ENCODE data around the gene ANKS1B. TPM values are rescaled to one million over a fixed set of nuclear protein-coding genes. Genes with fewer than 3 reads are reported as not detected.

ANKS1B gene
- total RNA-seq, 1 experiment from 2014 or later, result 0.54 TPM

DNA sequence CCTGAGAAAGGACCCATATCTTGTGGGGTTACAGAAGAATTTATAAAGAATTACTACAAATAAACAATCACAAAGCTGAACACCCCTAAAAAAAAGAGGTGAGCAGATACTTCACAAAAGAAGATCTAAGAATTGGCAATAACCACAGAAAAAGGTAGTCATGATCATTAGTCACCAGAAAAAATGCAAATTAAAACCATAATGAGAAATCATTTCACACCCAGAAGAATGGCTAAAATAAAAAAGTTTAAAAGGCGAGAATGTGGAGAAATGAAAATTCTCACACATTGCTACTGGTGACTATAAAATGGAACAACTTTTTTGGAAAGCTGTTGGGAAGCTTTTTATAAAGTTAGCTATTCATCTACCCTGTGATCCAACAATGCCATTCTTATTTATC is 545.3 kb downstream of the ANKS1B start:
- Histone ChIP-seq H3K79me2 (ENCODE audit: insufficient read depth, low read length) (no peaks in the 10 kb centered on the region), H3K9me3 (ENCODE audit: control insufficient read depth in 1 of 2, insufficient read depth in 1 of 2, low read depth in 1 of 2, low read length in 2 of 2) (no peaks in the 10 kb centered on the region), H3K27ac (ENCODE audit: low read depth, low read length) (no peak overlapping the region), H4K20me1 (ENCODE audit: insufficient read depth) (no peaks in the 10 kb centered on the region), H3K36me3 (ENCODE audit: control insufficient read depth in 1 of 2, insufficient read depth in 2 of 2, low read length in 2 of 2) (no peaks in the 10 kb centered on the region; a peak in 1 of 4 replicates), H3K4me3 (replicated peaks in 1 of 2; ENCODE audit: low read depth in 1 of 2, low read length in 2 of 2) (no peak overlapping the region), H3K27me3 (ENCODE audit: insufficient read depth, low read length) (no peaks in the 10 kb centered on the region), H3K9me2 (ENCODE audit: insufficient read depth) (no peaks in the 10 kb centered on the region), H3K4me1 (ENCODE audit: control insufficient read depth in 1 of 2, insufficient read depth in 2 of 2, low read length in 2 of 2) (no peaks in the 10 kb centered on the region), H3K9ac (ENCODE audit: low read length) (no peak overlapping the region), H3K4me2 (ENCODE audit: low read length) (no peak overlapping the region), H2AFZ (ENCODE audit: low read depth, low read length, poor library complexity, severe bottlenecking) (no peak overlapping the region)
- CTCF ChIA-PET, result no interaction called here
- POLR2A ChIA-PET, result no interaction called here
- DNase-seq (ENCODE audit: low read depth, low spot score), result no peak
- intact Hi-C loops (cut with micrococcal nuclease), result no loop called here
- RAD21 ChIA-PET (ENCODE audit: low non-redundant PET in 1 of 2, low total read pairs in 2 of 2, uncharacterized antibody in 2 of 2, unreplicated experiment in 2 of 2), result no interaction called here
- TF ChIP-seq POLR2A (IDR thresholded peaks at IDR 0.05; ENCODE audit: borderline replicate concordance, extremely low read depth, insufficient read depth, insufficient read length) (no peak), EGR1 (IDR thresholded peaks at IDR 0.05; ENCODE audit: low read depth) (no peak), POLR2AphosphoS5 (IDR thresholded peaks at IDR 0.05; ENCODE audit: low read depth, low read length) (no peak), ZNF274 (IDR thresholded peaks at IDR 0.05; ENCODE audit: low read depth, low read length) (no peak), ZFX (IDR thresholded peaks at IDR 0.05) (no peak), TCF7L2 (IDR thresholded peaks at IDR 0.05; ENCODE audit: borderline replicate concordance, extremely low read depth, insufficient read depth, insufficient read length) (no peak)
- no TSS peak for BruUV-seq (replicated peaks)
- ATAC-seq, result no peak

- ATAC-seq (no peak), DNase-seq (ENCODE audit: low read depth, low spot score) (no peak)
- Histone ChIP-seq H3K9ac (ENCODE audit: low read length) (no peak overlapping the region), H3K36me3 (ENCODE audit: control insufficient read depth in 1 of 2, insufficient read depth in 2 of 2, low read length in 2 of 2) (no peaks in the 10 kb centered on the region; a peak in 1 of 4 replicates), H3K9me2 (ENCODE audit: insufficient read depth) (no peaks in the 10 kb centered on the region), H3K4me3 (replicated peaks in 1 of 2; ENCODE audit: low read depth in 1 of 2, low read length in 2 of 2) (no peak overlapping the region), H3K27me3 (ENCODE audit: insufficient read depth, low read length) (no peaks in the 10 kb centered on the region), H3K4me2 (ENCODE audit: low read length) (no peak overlapping the region), H3K27ac (ENCODE audit: low read depth, low read length) (no peak overlapping the region), H3K79me2 (ENCODE audit: insufficient read depth, low read length) (no peaks in the 10 kb centered on the region), H2AFZ (ENCODE audit: low read depth, low read length, poor library complexity, severe bottlenecking) (no peak overlapping the region), H3K4me1 (ENCODE audit: control insufficient read depth in 1 of 2, insufficient read depth in 2 of 2, low read length in 2 of 2) (no peaks in the 10 kb centered on the region), H3K9me3 (ENCODE audit: control insufficient read depth in 1 of 2, insufficient read depth in 1 of 2, low read depth in 1 of 2, low read length in 2 of 2) (no peaks in the 10 kb centered on the region), H4K20me1 (ENCODE audit: insufficient read depth) (no peaks in the 10 kb centered on the region)
- intact Hi-C loops (cut with micrococcal nuclease), result no loop called here
- ChIA-PET RAD21 (ENCODE audit: low non-redundant PET in 1 of 2, low total read pairs in 2 of 2, uncharacterized antibody in 2 of 2, unreplicated experiment in 2 of 2) (no interaction called here), POLR2A (no interaction called here), CTCF (no interaction called here)
- BruUV-seq (replicated peaks), result no TSS peak
- TF ChIP-seq SRF (IDR thresholded peaks at IDR 0.05; ENCODE audit: low read depth), result no peak
- TF ChIP-seq ATF3 (IDR thresholded peaks at IDR 0.05), result no peak
- TF ChIP-seq SP1 (IDR thresholded peaks at IDR 0.05; ENCODE audit: low read depth), result no peak
- TF ChIP-seq, protein P1, sequence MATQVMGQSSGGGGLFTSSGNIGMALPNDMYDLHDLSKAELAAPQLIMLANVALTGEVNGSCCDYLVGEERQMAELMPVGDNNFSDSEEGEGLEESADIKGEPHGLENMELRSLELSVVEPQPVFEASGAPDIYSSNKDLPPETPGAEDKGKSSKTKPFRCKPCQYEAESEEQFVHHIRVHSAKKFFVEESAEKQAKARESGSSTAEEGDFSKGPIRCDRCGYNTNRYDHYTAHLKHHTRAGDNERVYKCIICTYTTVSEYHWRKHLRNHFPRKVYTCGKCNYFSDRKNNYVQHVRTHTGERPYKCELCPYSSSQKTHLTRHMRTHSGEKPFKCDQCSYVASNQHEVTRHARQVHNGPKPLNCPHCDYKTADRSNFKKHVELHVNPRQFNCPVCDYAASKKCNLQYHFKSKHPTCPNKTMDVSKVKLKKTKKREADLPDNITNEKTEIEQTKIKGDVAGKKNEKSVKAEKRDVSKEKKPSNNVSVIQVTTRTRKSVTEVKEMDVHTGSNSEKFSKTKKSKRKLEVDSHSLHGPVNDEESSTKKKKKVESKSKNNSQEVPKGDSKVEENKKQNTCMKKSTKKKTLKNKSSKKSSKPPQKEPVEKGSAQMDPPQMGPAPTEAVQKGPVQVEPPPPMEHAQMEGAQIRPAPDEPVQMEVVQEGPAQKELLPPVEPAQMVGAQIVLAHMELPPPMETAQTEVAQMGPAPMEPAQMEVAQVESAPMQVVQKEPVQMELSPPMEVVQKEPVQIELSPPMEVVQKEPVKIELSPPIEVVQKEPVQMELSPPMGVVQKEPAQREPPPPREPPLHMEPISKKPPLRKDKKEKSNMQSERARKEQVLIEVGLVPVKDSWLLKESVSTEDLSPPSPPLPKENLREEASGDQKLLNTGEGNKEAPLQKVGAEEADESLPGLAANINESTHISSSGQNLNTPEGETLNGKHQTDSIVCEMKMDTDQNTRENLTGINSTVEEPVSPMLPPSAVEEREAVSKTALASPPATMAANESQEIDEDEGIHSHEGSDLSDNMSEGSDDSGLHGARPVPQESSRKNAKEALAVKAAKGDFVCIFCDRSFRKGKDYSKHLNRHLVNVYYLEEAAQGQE (IDR thresholded peaks at IDR 0.05; ENCODE audit: low read depth), result no peak
- no peak for TF ChIP-seq FOSL1 (IDR thresholded peaks at IDR 0.05; ENCODE audit: low read depth)
- TF ChIP-seq POLR2A (IDR thresholded peaks at IDR 0.05; ENCODE audit: borderline replicate concordance, extremely low read depth, insufficient read depth, insufficient read length), result no peak
- no peak for TF ChIP-seq ZNF274 (IDR thresholded peaks at IDR 0.05; ENCODE audit: low read depth, low read length)
- no peak for TF ChIP-seq JUND (IDR thresholded peaks at IDR 0.05)
- TF ChIP-seq YY1 (IDR thresholded peaks at IDR 0.05; ENCODE audit: extremely low read depth, insufficient replicate concordance, low read depth, low read length), result no peak
- TF ChIP-seq TCF7L2 (IDR thresholded peaks at IDR 0.05; ENCODE audit: borderline replicate concordance, extremely low read depth, insufficient read depth, insufficient read length), result no peak
- TF ChIP-seq RAD21 (IDR thresholded peaks at IDR 0.05; ENCODE audit: low read depth), result no peak
- no peak for TF ChIP-seq ELF1 (IDR thresholded peaks at IDR 0.05; ENCODE audit: borderline replicate concordance, low read depth)
- TF ChIP-seq SIN3A (IDR thresholded peaks at IDR 0.05; ENCODE audit: low read depth), result no peak
- no peak for TF ChIP-seq CEBPB (IDR thresholded peaks at IDR 0.05; ENCODE audit: low read depth)
- no peak for TF ChIP-seq EZH2 (IDR thresholded peaks at IDR 0.05)
Observed at GRCh38 chr12:99436584-99436983, 548.2 kb downstream of the ANKS1B start.

All from HCT116 (cell line).